ENCODE data around the gene CACNA1A.

Gene CACNA1A

DNA sequence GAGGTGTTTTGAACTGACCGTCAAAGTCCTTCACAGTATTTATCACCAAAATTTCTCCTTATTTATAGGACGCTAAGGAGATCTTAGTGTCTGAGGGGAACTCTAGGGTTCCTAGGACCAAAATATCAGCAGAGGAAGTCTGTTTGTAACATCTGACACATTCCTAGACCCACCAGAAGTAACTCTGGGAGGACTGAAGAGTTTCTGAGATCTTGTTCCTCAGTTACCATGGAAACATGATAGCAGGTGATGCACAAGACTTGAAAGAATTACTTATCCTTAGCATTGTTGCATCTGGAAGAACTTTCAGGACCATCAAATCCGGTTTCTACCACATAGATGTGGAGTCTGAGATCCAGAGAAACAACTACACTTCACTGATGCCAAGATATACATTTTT lies 191.5 kb downstream of the CACNA1A start:
- H3K79me1 ChIP-seq (ENCODE audit: low read length): no peaks in the 10 kb centered on the region
- H3K9me3 ChIP-seq (ENCODE audit: insufficient read depth, low read depth, low read length): peaks cover 3% of the 10 kb centered on the region
- no peak overlapping the region for H3K4me3 ChIP-seq (ENCODE audit: low read depth, low read length)
- H3K4me1 ChIP-seq (ENCODE audit: control insufficient read depth in 1 of 2, insufficient read depth in 2 of 2, low read length in 2 of 2): no peaks in the 10 kb centered on the region
- no peak overlapping the region for H2AFZ ChIP-seq (ENCODE audit: insufficient read depth, low read length, poor library complexity)
- no peak overlapping the region for H3K18ac ChIP-seq (ENCODE audit: low read length)
- H2BK12ac ChIP-seq (ENCODE audit: low read length): no peak overlapping the region
- H3K23ac ChIP-seq (ENCODE audit: low read length): no peak overlapping the region
- H3K79me2 ChIP-seq (ENCODE audit: control insufficient read depth, insufficient read depth, low read length, poor library complexity): no peaks in the 10 kb centered on the region
- H4K12ac ChIP-seq (ENCODE audit: low read depth, low read length): no peak overlapping the region
- H3K36me3 ChIP-seq (ENCODE audit: control insufficient read depth in 1 of 2, insufficient read depth in 2 of 2, low read length in 2 of 2): no peaks in the 10 kb centered on the region
- H4K8ac ChIP-seq (ENCODE audit: low read depth, low read length): no peak overlapping the region
- DNase-seq: no peak
- H2BK120ac ChIP-seq (ENCODE audit: insufficient read depth, low read length, poor library complexity): no peak overlapping the region
- H3K4ac ChIP-seq (ENCODE audit: low read depth, low read length): no peak overlapping the region
- H4K91ac ChIP-seq (ENCODE audit: low read depth, low read length): no peak overlapping the region
- WGBS (ENCODE audit: extremely low coverage, insufficient coverage, insufficient read length): no CpG with 5 or more reads among the region's 3 CpGs
- H3K27ac ChIP-seq (ENCODE audit: low read depth, low read length): no peak overlapping the region
- no peak overlapping the region for H2AK5ac ChIP-seq (ENCODE audit: low read length)
- no peak overlapping the region for H3K9ac ChIP-seq (ENCODE audit: low read length)
- H3K14ac ChIP-seq (ENCODE audit: low read length): no peak overlapping the region
- H2BK5ac ChIP-seq (ENCODE audit: low read depth, low read length, poor library complexity): no peak overlapping the region
- H3K4me2 ChIP-seq (ENCODE audit: low read length): no peak overlapping the region
- no peaks in the 10 kb centered on the region for H3K27me3 ChIP-seq (ENCODE audit: insufficient read depth, low read length)

DNA sequence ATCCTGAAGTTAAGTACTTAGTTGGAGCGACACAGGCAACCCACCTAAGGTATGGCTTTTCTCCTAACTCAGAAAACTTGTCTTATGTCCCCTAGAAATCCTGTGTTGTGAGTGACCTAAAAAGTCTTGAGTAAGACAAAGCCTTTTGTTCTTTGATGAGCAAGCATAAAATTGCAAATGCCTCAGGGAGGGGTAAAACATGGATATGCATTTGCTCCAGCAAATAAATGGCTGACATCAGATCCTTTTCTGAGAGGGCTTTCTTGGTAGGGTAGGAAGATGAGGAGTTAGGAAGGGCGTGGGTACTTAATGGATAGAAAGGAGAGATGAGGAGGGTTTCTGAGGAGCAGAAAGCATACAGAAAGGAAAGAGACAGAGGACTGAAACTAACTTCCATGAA lies 192.4 kb downstream of the CACNA1A start:
- Histone ChIP-seq H2BK12ac (ENCODE audit: low read length) (no peak overlapping the region), H3K36me3 (ENCODE audit: control insufficient read depth in 1 of 2, insufficient read depth in 2 of 2, low read length in 2 of 2) (no peaks in the 10 kb centered on the region), H3K4ac (ENCODE audit: low read depth, low read length) (no peak overlapping the region), H3K18ac (ENCODE audit: low read length) (no peak overlapping the region), H3K9me3 (ENCODE audit: insufficient read depth, low read depth, low read length) (peaks cover 3% of the 10 kb centered on the region), H3K27me3 (ENCODE audit: insufficient read depth, low read length) (no peaks in the 10 kb centered on the region), H4K8ac (ENCODE audit: low read depth, low read length) (no peak overlapping the region), H2AK5ac (ENCODE audit: low read length) (no peak overlapping the region), H2BK5ac (ENCODE audit: low read depth, low read length, poor library complexity) (no peak overlapping the region), H3K23ac (ENCODE audit: low read length) (no peak overlapping the region), H3K79me1 (ENCODE audit: low read length) (no peaks in the 10 kb centered on the region), H3K4me3 (ENCODE audit: low read depth, low read length) (no peak overlapping the region), H2BK120ac (ENCODE audit: insufficient read depth, low read length, poor library complexity) (no peak overlapping the region), H3K9ac (ENCODE audit: low read length) (no peak overlapping the region), H3K4me2 (ENCODE audit: low read length) (no peak overlapping the region), H2AFZ (ENCODE audit: insufficient read depth, low read length, poor library complexity) (no peak overlapping the region), H4K91ac (ENCODE audit: low read depth, low read length) (no peak overlapping the region), H3K4me1 (ENCODE audit: control insufficient read depth in 1 of 2, insufficient read depth in 2 of 2, low read length in 2 of 2) (no peaks in the 10 kb centered on the region), H3K14ac (ENCODE audit: low read length) (no peak overlapping the region), H4K12ac (ENCODE audit: low read depth, low read length) (no peak overlapping the region), H3K27ac (ENCODE audit: low read depth, low read length) (no peak overlapping the region), H3K79me2 (ENCODE audit: control insufficient read depth, insufficient read depth, low read length, poor library complexity) (no peaks in the 10 kb centered on the region)
- no CpG with 5 or more reads among the region's 2 CpGs for WGBS (ENCODE audit: extremely low coverage, insufficient coverage, insufficient read length)
- DNase-seq: no peak

DNA sequence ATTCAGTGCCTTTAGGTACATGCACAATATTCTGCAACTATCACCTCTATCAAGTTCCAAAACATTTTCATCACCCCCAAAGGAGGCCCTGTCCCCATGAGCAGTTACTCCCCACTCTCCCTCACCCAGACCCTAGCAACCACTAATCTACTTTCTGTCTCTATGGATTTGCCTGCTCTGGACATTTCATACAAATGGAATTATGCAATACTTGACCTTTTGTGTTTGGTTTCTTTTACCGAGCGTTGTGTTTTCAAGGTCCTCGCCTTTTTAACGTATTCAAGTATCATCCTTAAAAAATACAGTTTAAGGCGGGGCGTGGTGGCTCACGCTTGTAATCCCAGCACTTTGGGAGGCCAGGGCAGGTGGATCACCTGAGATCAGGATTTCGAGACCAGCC lies 196.4 kb downstream of the CACNA1A start:
- no peak overlapping the region for H3K4ac ChIP-seq (ENCODE audit: low read depth, low read length)
- H3K18ac ChIP-seq (ENCODE audit: low read length): no peak overlapping the region
- H2BK12ac ChIP-seq (ENCODE audit: low read length): no peak overlapping the region
- no peak overlapping the region for H3K4me3 ChIP-seq (ENCODE audit: low read depth, low read length)
- H4K12ac ChIP-seq (ENCODE audit: low read depth, low read length): no peak overlapping the region
- H4K8ac ChIP-seq (ENCODE audit: low read depth, low read length): no peak overlapping the region
- no peak overlapping the region for H3K27ac ChIP-seq (ENCODE audit: low read depth, low read length)
- H3K79me2 ChIP-seq (ENCODE audit: control insufficient read depth, insufficient read depth, low read length, poor library complexity): no peaks in the 10 kb centered on the region
- DNase-seq: no peak
- no peaks in the 10 kb centered on the region for H3K9me3 ChIP-seq (ENCODE audit: insufficient read depth, low read depth, low read length)
- H2AFZ ChIP-seq (ENCODE audit: insufficient read depth, low read length, poor library complexity): no peak overlapping the region
- no peaks in the 10 kb centered on the region for H3K4me1 ChIP-seq (ENCODE audit: control insufficient read depth in 1 of 2, insufficient read depth in 2 of 2, low read length in 2 of 2)
- no peaks in the 10 kb centered on the region for H3K27me3 ChIP-seq (ENCODE audit: insufficient read depth, low read length)
- no peak overlapping the region for H3K23ac ChIP-seq (ENCODE audit: low read length)
- H2BK120ac ChIP-seq (ENCODE audit: insufficient read depth, low read length, poor library complexity): no peak overlapping the region
- no peak overlapping the region for H2BK5ac ChIP-seq (ENCODE audit: low read depth, low read length, poor library complexity)
- H2AK5ac ChIP-seq (ENCODE audit: low read length): no peak overlapping the region
- H3K9ac ChIP-seq (ENCODE audit: low read length): no peak overlapping the region
- no peaks in the 10 kb centered on the region for H3K79me1 ChIP-seq (ENCODE audit: low read length)
- H3K4me2 ChIP-seq (ENCODE audit: low read length): no peak overlapping the region
- H3K14ac ChIP-seq (ENCODE audit: low read length): no peak overlapping the region
- no peak overlapping the region for H4K91ac ChIP-seq (ENCODE audit: low read depth, low read length)
- no peaks in the 10 kb centered on the region for H3K36me3 ChIP-seq (ENCODE audit: control insufficient read depth in 1 of 2, insufficient read depth in 2 of 2, low read length in 2 of 2)
- WGBS (ENCODE audit: extremely low coverage, insufficient coverage, insufficient read length): no CpG with 5 or more reads among the region's 8 CpGs

DNA sequence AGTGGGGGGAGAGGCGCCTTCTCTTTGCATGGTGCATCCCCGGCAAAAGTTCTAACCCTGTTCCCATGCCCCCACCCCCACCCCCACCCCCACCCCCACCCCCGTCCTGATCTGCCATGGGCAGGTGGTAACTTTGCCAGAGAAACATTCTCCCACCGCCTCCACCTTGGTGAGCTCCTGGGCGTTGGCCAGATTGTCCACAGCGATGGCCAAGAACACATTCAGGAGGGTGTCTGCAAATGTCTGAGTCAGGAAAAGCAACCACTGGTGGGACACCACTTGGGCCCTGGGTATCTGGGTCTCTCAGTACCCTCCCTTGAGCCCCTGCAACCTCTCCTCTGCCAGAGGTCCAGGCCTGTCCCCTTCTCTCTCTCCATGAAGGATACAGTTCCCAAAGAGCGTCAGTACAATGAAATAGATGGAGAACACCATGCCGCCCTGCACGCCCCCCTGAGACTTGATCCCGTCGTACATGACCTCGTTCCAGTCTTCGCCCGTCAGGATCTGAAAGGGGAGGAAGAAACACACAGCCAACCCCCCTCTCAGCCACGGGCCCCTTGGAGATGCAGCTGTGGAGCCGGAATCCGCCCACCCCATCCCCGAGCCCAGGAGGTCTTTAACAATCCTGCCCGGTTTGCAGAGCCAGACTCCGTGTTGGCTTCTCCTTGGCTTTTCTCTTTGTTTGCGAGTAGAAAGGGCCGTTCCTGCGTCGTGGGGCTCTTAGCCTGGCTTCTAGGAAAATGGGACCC lies 202.7 kb downstream of the CACNA1A start:
- Histone ChIP-seq H3K18ac (ENCODE audit: low read length) (no peak overlapping the region), H4K8ac (ENCODE audit: low read depth, low read length) (no peak overlapping the region), H3K36me3 (ENCODE audit: control insufficient read depth in 1 of 2, insufficient read depth in 2 of 2, low read length in 2 of 2) (no peaks in the 10 kb centered on the region), H2AFZ (ENCODE audit: insufficient read depth, low read length, poor library complexity) (no peak overlapping the region), H3K4me2 (ENCODE audit: low read length) (no peak overlapping the region), H3K23ac (ENCODE audit: low read length) (no peak overlapping the region), H2BK12ac (ENCODE audit: low read length) (no peak overlapping the region), H2BK5ac (ENCODE audit: low read depth, low read length, poor library complexity) (no peak overlapping the region), H3K9me3 (ENCODE audit: insufficient read depth, low read depth, low read length) (no peaks in the 10 kb centered on the region), H3K27ac (ENCODE audit: low read depth, low read length) (no peak overlapping the region), H4K91ac (ENCODE audit: low read depth, low read length) (no peak overlapping the region), H3K79me1 (ENCODE audit: low read length) (no peaks in the 10 kb centered on the region), H3K27me3 (ENCODE audit: insufficient read depth, low read length) (no peaks in the 10 kb centered on the region), H4K12ac (ENCODE audit: low read depth, low read length) (no peak overlapping the region), H3K4me1 (ENCODE audit: control insufficient read depth in 1 of 2, insufficient read depth in 2 of 2, low read length in 2 of 2) (no peaks in the 10 kb centered on the region), H2BK120ac (ENCODE audit: insufficient read depth, low read length, poor library complexity) (no peak overlapping the region), H2AK5ac (ENCODE audit: low read length) (no peak overlapping the region), H3K14ac (ENCODE audit: low read length) (no peak overlapping the region), H3K9ac (ENCODE audit: low read length) (no peak overlapping the region), H3K4me3 (ENCODE audit: low read depth, low read length) (no peak overlapping the region), H3K4ac (ENCODE audit: low read depth, low read length) (no peak overlapping the region), H3K79me2 (ENCODE audit: control insufficient read depth, insufficient read depth, low read length, poor library complexity) (no peaks in the 10 kb centered on the region)
- no peak for DNase-seq
- WGBS (ENCODE audit: extremely low coverage, insufficient coverage, insufficient read length): no CpG with 5 or more reads among the region's 24 CpGs

Data from trophoblast cell (in vitro differentiated cells and primary cell).